GM19023 (cell line): ENCODE measurements around the gene VWC2L.
A peak's percentile ranks its signal among the peaks of the same experiment; 100 is the strongest.

Experiments
- ATAC-seq: cut with Tn5 transposase; IDR thresholded peaks from one replicate; pipeline ENCODE4 v1.9.1; 2021; ENCODE audit warnings: mild to moderate bottlenecking, moderate library complexity; ENCODE audit not compliant: unreplicated experiment

VWC2L gene

DNA sequence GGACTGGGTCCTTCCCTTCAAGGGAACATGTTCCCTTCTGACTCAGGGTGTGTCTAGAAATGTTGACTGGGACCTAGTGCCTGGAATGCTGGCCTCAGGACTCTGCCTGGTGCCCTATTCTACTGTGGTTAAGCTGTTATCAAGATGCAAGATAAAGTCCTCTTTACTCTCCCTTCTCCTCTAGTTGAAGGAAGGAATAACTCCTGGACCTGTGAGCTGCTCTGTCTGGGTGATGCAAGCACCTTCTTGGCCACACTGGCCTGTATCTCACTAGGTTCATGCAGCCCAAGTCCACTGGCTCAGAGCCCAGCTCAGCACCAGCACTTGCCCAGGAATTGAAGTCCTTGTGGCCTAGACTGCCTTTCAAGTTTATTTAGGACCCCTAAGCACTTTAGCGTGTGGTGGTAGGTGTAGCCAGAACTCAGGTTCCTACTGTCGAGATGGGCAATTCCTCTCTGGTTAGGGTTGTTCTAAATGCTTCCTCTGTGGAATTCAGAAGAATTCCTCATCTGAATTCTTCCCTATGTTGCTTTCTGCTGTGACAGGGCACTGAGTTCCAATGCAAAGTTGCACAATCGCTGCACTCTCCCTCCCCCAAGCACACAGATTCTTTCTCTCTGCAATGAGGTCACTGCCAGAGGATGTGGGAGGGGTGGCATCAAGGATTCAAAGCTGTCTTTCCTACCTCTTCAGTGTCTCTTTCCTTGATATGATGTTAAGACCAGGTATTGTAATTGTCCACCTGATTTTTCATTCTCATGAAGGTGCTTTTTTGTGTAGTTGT lies 54.7 kb downstream of the VWC2L start:
- ATAC-seq = no peak

DNA sequence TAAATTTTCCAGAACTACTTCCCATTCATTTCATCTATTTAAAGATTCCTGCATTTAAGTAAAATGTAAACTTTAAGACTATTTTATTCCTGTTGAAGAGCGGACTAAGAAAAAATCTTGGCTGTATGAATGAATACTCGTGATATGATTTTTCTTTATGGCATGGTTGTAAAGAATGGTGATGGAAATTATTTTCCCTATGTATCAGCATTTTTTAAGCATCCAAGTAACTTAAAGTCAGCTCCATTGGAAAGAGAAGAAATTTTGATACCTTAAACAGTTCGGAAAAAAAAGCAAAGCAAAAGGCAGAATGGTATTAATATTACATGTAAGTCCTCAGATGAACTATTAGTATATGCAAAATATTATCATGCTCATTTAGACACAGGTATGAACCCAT lies 58.9 kb downstream of the VWC2L start:
- ATAC-seq = no peak

DNA sequence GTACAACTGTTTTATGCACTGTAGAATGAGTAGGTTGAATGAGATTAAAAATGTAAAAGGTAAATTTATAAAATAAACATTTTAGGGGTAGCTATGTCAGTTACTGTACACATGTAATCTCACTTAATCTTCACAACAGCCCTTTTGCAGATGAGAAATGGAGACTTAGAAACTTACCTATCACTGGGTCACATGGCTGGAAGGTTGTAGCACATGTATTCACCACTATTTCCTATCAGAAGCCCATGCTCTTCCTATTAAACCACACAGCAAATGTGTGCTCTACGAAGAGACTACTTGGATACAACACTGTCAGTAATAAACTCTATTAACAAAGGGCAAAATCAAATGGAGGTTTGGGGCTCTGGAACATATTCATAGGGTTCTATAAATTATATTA lies 60.5 kb downstream of the VWC2L start:
- ATAC-seq = no peak

DNA sequence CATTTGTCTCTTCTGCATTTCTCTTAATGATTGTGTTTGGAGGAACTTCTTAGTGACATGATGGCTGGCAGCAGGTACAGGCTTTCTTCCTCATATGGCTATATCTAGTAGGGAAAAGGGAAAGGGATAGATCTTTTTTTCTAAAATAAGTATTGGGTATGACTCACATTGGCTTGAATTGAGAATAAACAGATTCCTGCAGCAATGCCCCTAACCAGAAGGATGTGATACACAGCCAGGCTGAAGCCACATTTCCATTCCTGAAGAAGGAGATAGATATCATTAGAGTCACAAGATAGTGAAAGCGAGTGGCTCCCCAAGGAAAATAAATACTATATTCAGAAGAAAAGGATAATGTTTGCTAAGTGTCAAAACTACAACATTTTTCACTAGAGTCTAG lies 61.1 kb downstream of the VWC2L start:
- no peak for ATAC-seq

DNA sequence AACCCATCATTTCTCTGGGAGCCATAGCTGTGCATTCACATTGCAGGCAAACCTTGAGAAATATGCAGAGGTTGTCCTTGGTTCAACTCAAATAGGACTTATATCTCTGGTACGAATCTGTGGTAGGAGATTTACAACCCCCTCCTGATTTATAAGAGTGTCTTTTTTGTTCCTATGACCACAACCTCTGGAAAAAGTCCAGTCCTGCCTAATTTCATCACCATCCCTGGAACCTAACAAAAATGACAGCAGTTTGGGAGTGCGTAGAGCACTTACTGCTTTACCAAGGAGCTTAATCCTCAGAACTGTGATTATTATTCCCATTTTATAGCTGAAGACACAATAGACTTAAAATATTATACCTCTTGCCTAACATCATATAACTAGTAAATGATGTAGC lies 66.5 kb downstream of the VWC2L start:
- ATAC-seq = no peak

DNA sequence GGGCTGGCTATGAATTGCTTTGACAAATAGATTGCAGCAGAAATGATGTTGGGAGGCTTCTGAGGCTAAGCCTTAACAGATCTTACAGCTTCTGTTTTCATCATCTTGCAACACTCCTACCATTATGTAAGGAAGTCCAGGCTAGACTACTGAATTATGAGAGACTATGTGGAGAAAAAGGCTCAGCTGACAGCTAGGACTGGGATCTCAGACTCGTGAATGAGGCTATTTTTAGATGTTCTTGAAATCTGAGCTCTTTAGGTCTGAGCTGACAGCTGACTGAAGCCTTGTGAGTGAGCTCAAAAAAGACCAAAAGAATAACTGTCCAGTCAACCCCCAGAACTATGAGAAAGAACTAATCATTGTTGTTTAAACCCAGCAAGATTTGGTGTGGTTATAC lies 70.3 kb downstream of the VWC2L start:
- no peak for ATAC-seq

DNA sequence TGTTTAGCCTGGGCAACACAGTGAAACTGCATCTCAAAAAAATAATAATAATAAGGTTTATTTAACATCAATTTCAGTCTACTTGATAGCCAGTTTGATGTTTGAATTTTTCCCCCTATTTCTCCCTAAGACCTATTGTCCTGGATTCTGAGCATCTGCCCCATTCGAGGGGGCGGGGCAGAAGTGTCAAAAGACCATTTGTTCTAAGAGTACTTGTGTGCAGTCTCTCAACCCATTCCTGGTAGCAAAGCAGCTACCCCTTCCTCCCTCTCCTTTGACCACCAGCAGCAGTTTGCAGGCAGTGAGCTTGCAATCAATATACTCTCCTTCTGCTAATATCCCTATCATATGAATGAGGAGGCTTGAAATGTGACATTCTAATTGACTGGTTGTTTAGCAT lies 71.9 kb downstream of the VWC2L start:
- no peak for ATAC-seq

DNA sequence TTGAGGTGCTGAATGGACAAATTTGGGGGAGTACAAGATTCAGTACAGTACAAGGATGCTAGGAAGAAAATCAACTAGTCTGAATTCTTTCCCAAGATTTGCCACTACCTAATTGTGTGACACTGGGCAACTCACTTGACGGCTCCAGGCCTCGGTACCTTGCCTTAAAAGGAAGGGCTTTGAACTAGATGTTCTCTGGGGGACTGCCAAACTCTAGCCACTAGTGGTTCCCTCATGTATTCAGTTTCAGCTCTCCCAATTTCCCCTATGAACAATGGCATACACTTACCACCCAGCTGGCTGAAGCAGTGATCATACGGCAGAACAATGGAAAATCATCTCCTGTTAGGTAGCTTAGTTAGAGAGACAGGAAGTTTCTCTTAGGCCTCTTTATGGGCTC lies 73.4 kb downstream of the VWC2L start:
- no peak for ATAC-seq

DNA sequence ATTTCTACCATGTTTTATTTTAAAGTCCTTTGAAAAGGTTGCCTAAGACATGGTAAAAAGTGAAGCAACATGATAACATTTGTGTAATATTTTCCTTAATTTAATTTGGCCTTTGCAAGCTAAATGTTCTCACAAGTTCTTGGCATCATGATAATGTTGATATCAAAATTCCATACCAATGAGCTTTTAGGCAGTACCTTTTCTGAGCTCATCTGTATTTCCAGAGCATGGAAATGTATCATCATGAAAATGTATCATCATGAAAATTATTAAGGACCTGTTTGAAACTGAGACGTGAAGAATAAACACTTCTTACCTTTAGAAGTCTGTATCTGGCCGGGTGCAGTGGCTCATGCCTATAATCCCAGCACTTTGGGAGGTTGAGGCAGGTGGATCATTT lies 73.8 kb downstream of the VWC2L start:
- ATAC-seq = no peak

DNA sequence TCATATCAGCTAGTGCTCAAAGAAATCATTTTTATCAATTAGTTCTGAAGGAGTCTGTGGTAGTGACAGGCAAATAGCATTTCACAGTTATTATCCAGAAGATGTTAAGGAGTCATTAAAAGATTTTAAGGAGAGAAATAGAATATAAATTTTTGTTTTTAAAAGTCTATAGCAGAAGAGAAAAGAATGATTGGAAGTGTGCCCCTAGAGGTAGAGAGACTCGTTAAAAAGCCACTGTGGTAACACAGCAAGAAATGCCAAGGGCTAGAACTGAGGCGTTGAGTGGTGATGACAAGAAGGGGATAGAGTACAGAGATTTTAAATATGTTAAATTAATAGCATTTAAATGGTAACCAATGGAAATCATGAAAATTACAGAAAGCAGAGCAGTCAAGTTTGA lies 78.3 kb downstream of the VWC2L start:
- ATAC-seq = no peak

DNA sequence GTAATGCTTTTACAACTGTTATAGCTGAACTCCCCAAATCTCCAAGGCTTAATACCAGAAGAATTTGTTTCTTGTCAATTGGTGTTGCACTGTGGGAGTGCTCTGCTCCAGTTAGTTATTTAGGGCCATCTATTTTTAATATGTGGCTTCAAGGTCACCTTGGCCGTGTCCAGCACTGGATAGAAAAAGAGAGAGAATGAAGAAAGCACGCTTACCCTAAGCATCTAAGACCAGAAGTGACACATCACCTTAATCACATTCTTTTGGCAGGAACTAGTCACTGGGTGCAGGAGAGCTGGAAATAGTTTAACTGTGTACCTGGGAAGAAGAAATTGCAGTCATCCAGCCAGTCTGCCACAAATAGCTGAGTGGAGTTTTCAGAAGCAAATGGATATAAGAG lies 78.8 kb downstream of the VWC2L start:
- ATAC-seq = no peak

DNA sequence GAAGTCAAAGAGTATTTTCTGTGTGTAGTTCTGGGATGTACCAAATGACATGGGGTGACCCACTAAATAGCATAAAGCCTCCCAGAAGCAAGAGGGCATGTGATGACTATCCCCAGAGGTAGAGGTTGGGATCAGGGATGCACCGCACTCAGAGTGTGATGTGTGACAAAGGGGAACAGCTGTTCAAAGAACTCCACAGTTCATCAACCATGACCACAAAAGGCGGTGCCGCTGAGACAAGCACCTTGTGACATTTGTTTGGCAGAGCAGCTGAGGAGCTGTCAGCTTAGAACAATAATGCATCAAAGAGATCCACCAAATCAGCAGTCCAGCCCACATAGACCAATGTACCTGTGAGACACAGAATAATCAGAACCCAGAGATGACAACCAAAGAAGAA lies 81.3 kb downstream of the VWC2L start:
- ATAC-seq = peak; percentile 52

DNA sequence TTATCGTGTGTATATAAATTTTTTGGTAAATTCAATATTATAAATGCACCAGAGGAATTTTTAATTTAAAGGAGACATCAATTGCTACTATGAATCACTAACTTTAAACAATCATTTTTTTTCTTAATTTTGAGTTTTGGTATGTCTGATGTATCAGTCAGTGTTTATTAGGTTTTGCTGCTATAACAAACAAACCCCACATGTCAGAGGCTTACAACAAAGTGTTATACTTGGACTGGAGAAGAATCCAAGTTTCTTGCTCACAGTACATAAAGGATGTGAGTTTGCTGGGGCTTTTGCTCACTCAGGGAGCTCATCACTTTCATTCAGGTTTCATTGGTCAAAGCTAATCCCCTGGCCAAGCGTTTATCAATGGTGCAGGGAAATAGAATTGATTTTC lies 81.8 kb downstream of the VWC2L start:
- ATAC-seq = no peak

DNA sequence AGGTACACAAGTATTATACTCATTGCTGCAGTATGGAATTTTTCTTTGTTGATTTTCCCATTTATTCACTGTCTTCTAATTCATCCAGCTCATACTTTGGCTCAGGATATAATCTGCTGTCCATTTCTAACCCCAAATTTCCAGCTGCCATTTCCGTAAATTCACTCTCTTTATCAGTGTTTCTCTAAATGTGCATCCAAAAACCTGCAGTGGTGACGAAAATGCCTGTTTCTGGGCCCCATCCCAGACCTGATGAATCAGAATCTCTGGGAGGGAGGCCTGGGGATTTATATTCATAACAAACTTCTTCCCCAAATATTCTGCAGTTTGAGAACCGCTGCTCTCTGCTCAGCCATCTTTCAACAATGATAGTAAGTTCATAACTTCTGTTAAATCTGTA lies 86.6 kb downstream of the VWC2L start:
- no peak for ATAC-seq

DNA sequence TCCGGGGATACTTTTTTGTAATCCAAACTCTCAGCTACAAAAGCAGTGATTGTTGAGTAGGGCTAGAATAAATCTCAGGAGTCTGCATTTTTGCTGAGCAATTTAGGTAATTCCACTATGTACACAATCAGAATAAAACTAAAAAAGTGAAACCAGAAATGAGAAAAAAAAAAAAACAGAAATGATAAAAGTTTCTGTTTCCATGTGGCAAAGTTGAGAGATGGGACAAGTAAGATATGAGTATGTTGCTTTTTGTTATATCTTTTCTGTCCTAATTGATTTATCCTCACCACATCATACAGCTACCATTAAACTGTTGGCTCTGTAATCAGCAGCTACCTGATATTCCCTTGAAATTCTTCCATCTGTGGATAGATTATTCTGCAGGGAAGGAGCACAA lies 92.7 kb downstream of the VWC2L start:
- ATAC-seq = no peak

DNA sequence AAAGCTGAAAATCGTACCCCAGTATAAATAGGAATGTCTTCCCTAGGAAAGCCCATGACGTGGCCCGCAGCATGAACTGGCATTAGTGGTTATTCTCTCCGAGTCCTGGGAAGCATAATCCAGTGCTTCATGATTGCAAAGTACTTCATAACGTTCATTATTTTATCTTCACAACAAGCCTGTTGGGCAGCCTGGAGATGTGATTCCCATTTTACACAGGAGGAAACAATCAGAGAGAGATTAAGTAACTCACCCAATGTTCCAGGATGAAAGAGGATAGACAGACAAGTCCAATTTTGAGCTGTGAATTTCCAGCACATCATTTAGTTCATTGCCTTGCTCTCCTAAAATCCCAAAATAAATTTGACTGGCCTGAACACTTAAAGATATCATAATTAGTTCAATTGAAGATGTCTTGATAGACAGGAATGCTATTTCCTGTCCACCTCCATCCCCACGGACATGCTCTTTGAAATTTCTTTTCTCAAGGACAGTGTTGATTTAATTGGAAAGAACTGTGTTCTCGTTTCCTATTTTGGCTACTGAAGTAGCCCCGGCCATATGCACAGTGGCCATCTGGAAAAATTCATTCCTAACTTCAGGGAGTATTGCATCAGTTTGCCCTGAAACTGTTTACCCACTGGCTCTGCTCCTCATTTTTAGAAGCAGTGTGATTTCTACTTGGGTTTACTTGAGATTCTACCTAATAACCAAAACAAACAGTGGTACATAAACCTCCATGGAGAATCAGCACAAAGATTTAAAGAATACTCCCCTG lies 93.9 kb downstream of the VWC2L start:
- ATAC-seq = no peak

DNA sequence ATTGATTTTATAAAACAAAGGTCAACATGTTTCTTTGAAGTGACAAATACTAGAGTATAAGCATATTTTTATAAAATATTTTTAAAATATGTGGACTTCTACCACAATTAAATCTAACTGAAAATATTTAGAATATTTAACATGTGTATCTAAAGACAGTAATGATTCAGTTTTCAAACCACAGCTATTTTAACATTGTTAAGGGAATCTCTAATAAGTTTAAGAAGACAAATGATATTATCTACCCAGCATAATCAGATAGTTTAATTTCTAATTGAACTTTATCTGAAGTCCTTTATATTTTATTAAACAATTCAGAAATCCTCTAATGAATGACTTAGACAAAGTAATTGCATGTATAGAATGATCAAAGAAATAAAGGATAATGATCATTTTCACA lies 96.2 kb downstream of the VWC2L start:
- ATAC-seq = no peak

DNA sequence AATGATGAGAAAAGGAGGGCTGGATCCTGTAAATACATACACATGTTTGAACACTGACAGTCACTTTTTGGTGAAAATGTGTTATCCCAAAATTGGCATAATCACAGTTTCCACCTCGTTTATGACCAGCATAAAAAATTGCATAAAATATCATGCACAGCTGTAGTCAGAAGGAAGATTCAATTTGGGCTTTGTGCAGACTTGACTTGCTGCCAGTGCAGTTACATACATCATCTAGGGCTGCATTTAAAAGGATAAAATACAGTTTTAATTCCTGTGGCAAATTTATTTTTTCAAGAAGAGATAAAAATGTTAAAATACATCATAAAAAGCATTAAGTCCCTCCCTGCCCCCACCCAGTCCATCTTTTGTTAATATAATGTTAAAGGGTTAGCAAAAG lies 103.8 kb downstream of the VWC2L start:
- no peak for ATAC-seq

DNA sequence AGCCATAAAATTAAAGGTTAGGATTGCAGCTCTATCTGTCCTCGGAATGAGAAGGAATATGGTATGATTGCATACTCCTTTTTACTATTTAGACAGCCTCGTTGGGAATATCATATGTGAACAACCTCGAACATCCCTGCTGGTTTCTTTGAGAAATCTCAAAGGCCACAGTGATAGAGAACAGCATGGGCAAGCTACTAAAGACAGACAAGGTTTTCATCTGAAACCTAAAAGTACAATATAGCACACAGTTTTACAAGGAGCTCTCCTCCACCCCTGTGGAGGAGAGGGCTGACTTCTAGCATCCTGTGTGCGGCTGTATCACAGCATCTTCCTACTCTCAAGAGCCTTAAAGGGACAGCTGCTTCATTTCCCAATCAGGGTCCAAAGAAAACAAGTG lies 104.3 kb downstream of the VWC2L start:
- ATAC-seq = no peak

DNA sequence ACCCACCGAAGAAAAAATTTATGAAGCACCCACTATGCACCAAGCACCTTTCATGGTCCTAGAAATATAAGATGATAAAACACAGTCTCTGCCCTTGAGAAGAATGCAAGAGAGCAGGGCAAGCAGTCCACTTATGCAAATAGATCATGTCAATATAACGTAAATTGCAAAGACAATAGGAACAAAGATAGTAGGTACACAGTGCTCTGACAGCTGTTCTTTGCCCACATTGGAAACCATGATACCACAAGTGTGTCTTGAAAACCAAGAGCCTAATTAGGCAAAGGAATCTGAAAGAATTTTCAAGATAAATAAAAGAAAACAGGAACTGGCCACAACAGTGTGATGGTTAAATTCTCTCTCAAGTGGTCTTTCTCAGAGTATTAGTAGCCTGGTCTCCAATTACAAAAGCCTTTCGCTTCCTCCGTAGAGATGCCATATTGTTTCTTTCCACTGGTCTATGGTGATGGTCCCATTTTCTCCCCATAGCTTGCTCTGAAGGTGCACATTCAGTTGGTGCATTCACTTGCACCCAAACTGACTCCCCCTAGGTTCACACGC lies 108.5 kb downstream of the VWC2L start:
- ATAC-seq = no peak

DNA sequence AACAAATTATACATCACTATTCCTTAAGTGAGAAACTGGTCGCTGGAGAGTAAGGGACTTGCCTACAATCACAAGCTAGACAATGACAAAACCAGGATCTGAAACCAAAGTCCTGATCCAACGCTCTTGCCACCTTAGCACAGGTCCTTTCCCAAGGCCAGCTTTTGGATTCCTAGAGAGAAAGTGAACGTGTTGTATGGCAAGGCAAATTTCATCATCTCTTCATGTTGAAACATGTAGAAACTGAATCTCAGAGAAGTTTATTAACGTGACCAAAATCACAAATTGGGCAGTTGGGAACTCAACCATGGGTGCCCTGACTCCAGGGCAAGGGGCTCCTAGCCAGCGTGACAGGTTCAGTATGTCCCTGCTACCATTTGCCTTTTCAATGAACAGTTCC lies 118.2 kb downstream of the VWC2L start:
- ATAC-seq = no peak

DNA sequence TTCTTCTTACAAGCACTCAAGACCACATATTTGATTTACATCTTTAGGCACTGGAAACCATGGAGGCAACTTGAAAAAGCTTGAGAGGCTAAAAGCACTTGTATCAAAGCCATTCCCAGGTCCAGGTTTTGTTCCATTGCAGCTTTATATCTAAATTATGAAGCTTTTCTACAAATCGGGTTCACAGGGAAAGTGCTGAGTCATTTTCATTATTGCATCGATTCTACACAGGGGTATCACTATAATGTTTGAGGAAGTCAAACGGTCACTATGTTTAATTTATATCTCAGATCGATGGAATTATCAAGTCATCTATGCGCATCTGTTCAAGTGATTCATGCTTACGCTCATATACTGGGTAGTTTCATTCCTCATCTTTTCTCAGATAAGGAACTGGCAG lies 118.7 kb downstream of the VWC2L start:
- ATAC-seq = no peak
